ENCODE data around the gene HLA-F.

Gene HLA-F

DNA sequence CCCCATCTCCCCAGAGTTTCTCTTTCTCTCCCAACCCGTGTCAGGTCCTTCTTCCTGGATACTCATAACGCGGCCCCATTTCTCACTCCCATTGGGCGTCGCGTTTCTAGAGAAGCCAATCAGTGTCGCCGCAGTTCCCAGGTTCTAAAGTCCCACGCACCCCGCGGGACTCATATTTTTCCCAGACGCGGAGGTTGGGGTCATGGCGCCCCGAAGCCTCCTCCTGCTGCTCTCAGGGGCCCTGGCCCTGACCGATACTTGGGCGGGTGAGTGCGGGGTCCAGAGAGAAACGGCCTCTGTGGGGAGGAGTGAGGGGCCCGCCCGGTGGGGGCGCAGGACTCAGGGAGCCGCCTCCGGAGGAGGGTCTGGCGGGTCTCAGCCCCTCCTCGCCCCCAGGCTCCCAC lies at the start of gene HLA-F:
Gene HLA-F, plus strand, starts transcription at position 173 of the 404 bp plus-strand sequence. Its CDS starts 30 bp downstream, at position 203.
- TF ChIP-seq, protein P1, sequence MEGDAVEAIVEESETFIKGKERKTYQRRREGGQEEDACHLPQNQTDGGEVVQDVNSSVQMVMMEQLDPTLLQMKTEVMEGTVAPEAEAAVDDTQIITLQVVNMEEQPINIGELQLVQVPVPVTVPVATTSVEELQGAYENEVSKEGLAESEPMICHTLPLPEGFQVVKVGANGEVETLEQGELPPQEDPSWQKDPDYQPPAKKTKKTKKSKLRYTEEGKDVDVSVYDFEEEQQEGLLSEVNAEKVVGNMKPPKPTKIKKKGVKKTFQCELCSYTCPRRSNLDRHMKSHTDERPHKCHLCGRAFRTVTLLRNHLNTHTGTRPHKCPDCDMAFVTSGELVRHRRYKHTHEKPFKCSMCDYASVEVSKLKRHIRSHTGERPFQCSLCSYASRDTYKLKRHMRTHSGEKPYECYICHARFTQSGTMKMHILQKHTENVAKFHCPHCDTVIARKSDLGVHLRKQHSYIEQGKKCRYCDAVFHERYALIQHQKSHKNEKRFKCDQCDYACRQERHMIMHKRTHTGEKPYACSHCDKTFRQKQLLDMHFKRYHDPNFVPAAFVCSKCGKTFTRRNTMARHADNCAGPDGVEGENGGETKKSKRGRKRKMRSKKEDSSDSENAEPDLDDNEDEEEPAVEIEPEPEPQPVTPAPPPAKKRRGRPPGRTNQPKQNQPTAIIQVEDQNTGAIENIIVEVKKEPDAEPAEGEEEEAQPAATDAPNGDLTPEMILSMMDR (IDR thresholded peaks at IDR 0.05; ENCODE audit: borderline replicate concordance, insufficient read depth, low read depth, low read length): no peak
- peak within 1 kb of the TSS; percentile 91 for H3K4me3 ChIP-seq (ENCODE audit: low read depth, low read length)

DNA sequence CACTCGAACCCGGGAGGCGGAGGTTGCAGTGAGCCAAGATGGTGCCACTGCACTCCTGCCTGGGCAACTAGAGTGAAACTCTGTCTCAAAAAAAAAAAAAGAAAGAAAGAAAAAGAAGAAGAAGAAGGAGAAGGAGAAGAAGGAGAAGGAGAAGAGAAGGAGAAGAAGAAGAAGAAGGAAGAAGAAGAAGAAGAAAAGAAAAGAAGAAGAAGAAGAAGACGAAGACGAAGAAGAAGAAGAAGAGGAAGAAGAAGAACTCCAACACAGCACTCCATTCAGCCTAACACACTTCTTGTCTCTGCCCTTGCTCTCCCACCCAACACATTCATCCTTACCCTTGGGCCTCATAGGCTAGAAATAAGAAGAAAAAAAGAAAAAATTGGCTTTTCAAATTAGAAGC lies 49.2 kb upstream of the HLA-F start:
- H3K4me3 ChIP-seq (ENCODE audit: low read depth, low read length): no peak overlapping the region
- TF ChIP-seq, protein P1 (IDR thresholded peaks at IDR 0.05; ENCODE audit: borderline replicate concordance, insufficient read depth, low read depth, low read length): no peak

GRCh38 chr6:29675561-29675960 lies 47.7 kb upstream of the HLA-F start:
- TF ChIP-seq, protein P1 (IDR thresholded peaks at IDR 0.05; ENCODE audit: borderline replicate concordance, insufficient read depth, low read depth, low read length): no peak
- no peak overlapping the region for H3K4me3 ChIP-seq (ENCODE audit: low read depth, low read length)

- TF ChIP-seq, protein P1 (IDR thresholded peaks at IDR 0.05; ENCODE audit: borderline replicate concordance, insufficient read depth, low read depth, low read length): no peak
- H3K4me3 ChIP-seq (ENCODE audit: low read depth, low read length): no peak overlapping the region
Observed at GRCh38 chr6:29676981-29677601, 46.1 kb upstream of the HLA-F start.

DNA sequence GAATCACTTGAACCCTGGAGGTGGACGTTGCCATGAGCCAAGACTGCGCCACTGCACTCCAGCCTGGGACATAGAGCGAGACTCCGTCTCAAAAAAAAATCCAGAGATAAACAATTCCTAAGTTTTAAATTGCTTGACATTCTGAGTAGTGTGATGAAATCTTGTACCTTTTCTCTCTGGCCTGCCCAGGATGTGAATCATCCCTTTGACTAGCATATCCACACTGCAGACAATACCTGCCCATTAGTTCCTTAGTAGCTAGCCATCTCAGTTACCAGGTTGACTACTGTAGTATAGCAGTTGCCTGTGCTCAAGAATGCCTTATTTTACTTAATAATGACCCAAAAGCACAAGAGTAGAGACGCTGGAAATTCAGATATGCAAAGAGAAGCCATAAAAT lies 45.1 kb upstream of the HLA-F start:
- no peak overlapping the region for H3K4me3 ChIP-seq (ENCODE audit: low read depth, low read length)
- TF ChIP-seq, protein P1 (IDR thresholded peaks at IDR 0.05; ENCODE audit: borderline replicate concordance, insufficient read depth, low read depth, low read length): no peak

- TF ChIP-seq, protein P1 (IDR thresholded peaks at IDR 0.05; ENCODE audit: borderline replicate concordance, insufficient read depth, low read depth, low read length): no peak
Observed at GRCh38 chr6:29679962-29680361, 43.3 kb upstream of the HLA-F start.

GRCh38 chr6:29680416-29680815 lies 42.8 kb upstream of the HLA-F start:
- H3K4me3 ChIP-seq (ENCODE audit: low read depth, low read length): no peak overlapping the region
- TF ChIP-seq, protein P1 (IDR thresholded peaks at IDR 0.05; ENCODE audit: borderline replicate concordance, insufficient read depth, low read depth, low read length): no peak

More at GRCh38 chr6:29679962-29680361, 43.3 kb upstream of the HLA-F start:
- H3K4me3 ChIP-seq (ENCODE audit: low read depth, low read length): no peak overlapping the region
